NCI-H128 (cell line): ENCODE measurements around the gene COLEC12.

ENCODE experiments used
- DNase-seq: peaks from one replicate; lab custom pipeline; 2025; ENCODE audit not compliant: unreplicated experiment; lab: John Stamatoyannopoulos, UW

Gene COLEC12

DNA sequence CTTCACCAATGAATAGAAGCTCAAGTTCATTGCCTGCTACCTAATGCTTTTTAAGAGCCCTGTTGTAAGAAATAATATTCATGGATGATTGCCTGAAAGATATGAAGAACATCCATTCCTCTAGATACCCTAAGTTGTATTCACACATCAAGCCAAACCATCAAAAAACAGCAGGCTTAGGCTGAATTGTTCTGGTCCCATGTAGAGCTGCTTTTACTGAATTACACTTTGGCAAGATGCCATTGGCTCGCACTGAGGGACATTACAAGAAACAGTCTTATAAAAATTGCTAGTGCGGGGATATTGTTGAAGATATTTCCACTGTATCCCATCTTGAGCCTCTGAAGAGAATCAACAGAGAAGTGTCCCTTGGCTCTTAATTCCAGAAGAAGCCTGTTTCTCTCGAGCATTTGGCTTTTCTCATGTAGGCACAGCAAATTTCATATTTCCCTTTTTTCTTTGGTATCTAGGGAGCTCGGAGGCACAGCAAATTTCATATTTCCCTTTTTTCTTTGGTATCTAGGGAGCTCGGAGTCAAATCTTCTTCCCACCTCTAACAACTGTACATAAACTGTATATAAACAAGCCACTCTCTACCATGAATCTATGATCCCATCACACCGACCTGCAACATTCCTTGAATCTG is 107.5 kb downstream of the COLEC12 start:
- DNase-seq, result no peak

DNA sequence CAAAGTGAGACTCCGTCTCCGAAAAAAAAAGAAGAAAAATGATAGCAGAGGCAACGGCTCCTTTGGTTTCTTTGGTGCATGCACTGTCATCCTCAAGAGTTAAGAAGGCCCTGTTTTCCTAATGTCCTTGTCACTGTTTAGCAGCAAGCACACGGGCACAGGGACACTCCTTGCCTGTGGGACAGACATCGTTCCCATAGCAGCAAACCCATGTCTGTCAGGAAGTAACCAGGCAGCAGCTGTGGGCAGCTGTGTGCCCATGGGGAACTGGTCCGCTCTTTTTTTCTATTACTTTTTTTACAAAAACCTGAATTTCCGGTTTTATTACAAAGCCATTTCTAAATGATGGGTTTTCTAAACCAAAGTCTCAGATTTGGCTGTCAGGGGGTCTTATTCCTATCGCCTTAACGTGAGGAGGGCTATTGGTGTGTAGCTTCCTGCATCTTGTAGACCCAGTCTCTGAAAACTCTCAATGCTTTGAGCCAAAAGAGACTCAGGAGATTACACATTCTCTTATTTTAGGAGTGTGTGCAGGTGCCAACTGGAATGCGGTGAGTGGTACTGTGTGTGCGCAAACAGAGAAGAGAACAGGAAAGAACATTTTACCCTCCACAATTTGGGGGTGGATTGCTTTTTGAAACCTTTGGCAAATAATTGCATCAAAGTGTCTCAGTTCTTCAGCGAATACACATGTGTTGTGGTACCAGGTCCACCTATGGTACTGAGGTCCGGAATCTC is 109.6 kb downstream of the COLEC12 start:
- DNase-seq, result no peak

DNA sequence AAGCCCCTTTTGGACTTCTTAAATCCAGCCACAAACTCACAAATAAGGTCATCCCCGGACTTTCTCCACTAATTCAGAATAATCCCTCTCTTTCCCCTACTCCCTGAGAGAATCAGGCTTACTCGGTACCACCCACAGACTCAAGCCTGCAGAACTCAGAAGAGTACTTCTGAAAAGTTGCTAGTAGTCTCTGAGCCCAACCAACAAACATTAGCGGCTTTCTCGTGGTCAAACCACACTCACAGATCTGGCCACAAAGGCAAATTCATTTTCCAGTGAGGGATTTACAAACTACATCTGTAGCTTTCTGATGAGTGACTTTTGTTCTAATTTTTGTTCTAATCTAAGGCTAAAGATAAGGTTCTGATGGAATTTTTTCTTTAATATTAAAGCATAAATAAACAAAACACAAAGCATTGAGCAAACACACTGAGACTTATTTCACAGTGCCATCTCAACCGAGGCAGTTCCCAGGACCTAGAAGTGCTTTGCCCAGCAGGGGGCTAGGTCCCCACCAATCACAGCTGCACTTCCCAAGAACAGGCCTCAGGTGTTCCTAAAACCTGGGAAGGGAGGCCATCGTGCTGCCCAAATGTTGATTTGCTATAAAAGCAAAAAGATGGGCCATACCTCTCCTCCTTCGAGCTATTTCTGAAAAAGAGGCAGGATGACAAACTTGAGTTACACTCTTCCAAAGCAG is 110.7 kb downstream of the COLEC12 start:
- DNase-seq, result no peak

DNA sequence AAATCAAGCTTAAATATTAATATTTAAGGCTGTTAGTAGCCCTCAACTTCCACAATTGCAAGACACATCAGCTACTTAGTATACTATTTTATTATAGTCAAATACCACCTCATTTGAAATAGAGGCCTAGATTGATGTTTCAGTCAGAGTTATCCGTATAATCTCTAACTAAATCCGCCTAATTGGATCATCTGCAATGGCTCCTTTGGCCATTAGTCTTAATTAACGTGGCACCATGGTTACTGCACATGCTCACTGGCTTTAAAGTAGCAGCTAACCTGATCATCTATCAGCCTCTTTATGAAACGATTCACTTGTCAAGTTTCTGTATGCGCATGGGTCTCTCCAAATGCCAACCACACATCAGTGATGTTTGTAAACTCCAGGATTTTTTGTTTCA is 112.3 kb downstream of the COLEC12 start:
- no peak for DNase-seq

DNA sequence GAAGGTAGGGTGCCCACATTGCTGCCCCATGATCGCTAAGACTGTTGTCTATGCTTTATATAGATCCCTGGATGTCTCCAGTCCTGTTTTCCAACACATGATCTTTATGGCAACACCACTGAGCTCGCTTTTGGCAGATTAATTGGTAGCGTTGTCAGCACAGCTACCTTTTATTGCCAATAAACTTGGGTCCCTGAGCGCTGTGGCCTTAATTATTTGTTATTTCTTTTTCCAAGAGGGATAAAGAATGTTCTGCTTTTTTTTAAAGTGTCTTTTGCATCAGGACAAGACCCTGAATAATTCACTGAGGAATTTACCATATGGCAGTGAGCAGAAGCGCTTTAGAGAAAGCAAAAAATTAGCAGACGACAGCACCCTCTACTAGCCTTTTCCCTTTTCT is 113.5 kb downstream of the COLEC12 start:
- DNase-seq, result no peak

DNA sequence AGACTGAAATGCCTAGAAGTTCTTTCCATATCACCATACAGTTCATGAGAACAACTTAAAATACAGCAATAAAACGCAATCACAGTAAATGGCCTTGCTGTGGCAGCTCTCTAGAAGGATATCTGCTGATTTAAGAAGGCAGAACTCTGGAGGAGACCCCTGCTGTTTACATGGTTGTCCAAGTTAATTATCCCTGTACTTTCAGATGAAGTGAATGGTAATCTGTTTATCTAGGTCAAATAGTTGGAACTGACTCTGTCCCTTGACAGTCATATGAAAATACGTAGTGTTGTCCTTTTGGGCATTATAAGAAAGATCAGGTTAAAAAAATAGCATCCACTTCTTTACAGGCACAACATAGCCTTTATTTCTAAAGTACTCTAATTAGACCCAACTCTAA is 115.6 kb downstream of the COLEC12 start:
- DNase-seq, result no peak

DNA sequence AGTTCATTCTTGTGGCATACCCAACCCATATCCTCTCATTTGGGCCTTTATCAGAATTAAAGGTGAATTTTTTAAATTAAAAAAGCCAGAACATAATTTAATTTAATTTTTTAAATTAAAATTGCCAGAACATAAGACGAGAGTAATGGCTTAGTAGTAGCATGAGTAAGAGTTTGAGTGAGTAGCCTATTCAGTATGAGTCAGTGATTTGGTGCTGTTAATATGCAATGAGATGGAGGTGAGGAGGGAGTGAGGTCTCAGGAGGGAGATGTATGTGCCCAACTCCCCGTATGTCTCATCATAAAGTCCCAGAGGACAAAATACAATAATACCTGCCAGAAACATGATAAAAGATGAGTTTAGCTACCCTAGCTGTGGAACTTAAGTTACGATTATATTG is 117.4 kb downstream of the COLEC12 start:
- no peak for DNase-seq

DNA sequence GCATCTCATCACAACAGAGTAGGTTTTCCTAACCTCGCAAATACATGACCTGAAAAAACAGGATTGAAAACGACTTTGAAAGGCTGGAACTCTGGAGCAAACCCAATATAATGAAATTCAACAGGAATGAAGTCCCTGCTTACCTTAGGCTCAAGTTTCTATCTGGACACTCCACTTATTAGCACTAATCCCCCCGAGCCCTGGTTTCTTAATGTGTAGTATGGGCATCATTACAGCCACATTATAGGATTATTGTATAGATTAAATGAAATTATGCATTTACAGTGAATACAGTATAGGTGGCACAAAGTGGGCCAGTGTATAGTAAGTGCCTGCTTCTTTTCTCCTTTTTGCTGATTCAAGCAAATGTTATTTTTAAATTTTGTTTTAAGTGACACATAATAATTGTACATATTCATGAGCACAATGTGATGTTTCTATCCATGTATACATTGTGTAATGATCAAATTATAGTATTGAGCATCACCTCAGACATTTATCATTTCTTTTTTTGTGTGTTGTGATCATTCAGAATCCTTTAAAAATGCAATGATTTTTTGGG is 118.0 kb downstream of the COLEC12 start:
- no peak for DNase-seq

DNA sequence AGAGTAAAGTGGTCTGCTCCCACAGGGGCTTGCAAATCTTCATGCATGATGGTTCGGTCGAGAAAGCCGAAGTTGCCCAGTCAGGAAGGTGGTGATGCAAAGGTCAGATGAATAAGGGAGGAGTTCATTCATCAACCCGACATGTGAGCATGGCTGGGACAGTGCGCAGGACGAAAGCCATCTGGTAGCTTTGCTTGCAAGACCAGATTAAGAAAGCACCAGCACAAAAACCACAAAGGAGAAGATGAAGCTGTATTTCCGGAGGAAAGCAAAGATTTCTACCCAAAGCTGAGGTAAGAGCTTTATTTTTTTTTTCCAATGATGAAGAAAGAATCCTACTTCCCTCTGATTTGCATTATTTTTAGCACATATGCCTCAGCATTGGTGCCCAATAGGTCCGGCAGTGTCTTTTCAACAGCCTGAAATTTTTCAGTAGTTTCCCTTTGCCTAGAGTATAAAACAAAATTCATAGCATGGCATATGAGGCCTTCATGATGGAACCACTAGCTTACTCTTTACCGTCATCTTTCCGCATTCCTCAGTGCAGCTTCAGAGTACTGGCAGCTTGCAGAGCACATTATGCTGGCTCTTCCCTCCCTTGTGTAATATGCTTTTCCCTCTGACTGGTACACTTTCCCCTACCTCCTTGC is 120.7 kb downstream of the COLEC12 start:
- DNase-seq, result no peak

DNA sequence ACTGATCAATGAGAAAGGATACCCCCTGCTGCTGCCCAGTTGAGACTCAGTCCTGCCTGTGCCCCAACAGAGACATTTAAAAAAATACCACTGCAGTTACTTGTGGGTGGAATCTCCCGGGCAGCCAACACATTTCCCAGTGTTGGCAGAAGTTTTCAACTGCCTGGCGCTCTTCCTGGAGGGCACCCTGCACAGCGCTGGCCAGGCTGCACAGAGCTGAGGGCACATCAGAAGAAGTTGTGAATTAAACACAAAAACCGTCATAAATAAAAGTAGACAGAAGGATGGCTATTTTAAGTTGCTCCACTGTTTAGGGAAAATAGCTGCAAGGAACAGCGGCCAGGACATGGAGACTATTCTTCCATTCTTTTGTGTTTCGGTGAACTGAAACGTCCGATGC is 122.4 kb downstream of the COLEC12 start:
- DNase-seq, result no peak

DNA sequence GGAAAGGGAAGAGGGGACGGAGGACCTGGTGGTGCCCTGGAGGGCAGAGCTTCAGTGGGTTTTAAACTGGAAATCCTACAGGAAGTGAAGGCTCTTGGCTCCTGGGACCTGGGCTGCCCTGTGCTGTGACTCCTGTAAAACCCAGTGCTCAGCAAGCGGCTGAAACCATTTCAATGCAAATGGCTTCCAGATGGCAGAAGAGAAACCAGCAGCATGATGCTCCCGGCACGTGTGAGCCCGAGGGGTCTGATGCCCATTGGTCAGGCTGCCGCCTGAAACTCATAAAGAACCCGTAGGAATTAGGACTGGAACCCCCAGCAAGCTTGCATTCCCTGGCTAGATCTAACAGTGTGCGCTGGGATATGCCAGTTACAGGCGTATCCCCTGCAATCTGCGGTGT is 123.4 kb downstream of the COLEC12 start:
- no peak for DNase-seq

DNA sequence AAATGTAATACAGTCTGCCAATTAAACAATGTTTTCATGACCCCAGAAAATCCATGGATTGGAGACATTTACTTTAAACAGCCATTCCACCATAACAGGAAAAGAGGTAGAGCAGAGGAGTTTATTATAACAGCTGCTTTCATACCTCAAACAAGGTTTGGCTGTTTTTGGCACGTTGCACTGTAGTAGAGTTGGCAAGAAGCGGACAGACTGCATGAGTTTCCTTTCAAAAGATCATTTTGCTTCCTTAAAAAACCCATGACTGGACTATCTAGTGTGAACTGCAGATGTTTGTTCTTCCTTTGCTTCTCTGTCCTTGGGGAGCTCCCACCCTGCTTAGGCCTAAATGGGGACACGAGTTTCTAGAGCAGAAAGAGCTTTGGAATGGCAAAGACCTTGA is 124.2 kb downstream of the COLEC12 start:
- DNase-seq, result no peak

DNA sequence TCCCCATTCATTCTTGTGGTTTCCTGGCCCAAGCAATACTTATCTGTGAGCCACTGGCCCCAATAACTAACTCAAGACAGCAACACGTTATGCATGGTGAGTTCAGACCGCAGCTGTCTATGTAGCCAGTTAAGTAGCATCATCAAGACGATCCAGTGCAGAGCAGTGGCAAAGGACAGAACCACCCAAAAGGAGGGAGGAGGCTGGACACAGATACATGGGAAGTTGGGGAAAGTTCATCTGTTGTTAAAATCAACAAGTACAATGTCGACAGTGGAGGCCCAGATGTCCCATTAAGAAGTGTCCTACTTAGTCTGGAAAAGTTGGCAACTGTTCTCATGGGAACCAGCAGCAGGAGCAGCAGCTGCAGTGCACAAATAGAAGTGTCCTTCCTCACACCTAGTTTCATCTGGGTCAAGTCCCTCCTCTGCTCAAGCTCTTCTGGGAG is 125.8 kb downstream of the COLEC12 start:
- no peak for DNase-seq

DNA sequence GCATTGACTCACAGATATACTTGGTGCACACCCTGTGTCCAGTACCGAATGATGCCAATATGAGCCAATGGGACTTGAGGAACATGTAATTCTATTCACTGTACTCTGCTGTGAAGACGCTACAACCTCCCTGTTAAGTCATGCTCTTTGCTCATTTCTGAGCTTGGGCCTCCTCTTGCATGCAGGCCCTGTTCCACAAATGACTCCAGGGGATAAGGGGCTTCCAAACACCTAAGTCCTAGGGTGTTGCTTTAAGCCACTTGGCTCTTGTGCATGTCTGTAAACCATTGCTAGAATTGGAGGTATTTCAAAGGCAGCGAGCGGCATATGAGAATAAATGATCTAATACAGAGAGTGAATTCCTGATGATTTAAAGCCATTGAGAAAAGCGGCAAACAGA is 126.7 kb downstream of the COLEC12 start:
- DNase-seq, result no peak

DNA sequence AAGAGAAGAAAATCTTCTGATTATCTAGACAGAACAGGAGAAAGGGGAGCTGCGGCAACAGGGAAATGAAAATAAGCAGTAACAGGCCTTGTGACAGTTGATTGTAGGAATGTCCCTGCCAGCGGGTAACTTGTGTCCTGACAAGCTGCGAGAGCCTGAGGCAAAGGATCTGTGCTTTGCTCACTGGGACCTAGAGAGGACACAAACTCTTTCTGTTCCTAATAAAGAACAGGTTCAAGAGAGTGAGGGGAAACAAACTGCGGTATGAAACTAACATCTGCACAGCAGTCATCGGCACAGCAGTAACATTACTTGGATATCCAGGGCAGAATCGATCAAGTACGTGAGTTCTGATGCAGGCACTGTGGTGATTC is 128.9 kb downstream of the COLEC12 start:
- no peak for DNase-seq

DNA sequence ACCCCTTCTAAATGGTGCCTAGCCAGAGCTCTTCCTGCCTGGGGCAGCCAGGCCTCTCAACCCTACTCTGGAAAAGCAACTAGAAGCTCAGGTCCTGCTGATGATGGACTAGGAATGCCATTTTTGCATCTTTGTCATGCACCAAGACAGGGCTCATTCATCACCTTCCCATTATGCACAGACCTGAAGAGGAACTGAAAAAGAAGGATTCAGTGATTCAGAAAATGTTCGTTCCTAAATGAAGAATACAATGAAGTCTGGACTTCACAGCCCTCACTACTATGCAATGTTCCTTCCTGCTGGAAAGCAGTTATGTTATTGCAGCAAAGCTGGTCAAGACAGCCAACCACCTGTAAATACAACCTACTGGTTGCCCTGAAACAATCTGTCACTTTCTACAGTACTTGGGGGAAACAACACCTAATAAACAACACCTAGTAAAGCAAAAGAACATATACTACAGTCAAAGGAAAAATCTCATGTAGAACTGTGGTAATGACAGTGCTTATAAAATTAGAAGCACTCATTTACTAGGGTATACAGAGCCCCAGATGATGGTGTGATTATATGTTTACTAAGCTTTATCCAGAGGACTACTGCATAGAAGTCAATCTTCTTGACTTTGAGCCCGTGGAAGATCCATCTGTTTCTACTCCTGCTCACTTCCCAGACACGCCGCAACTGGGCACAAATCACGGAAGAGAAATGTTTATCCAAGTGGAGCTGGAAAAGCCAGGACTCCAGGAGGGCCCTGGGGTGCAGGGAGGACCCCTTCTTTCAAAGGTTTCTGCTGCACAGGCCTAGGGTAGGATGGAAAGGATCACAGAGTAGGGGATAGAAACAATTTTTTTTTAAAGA is 129.5 kb downstream of the COLEC12 start:
- no peak for DNase-seq

DNA sequence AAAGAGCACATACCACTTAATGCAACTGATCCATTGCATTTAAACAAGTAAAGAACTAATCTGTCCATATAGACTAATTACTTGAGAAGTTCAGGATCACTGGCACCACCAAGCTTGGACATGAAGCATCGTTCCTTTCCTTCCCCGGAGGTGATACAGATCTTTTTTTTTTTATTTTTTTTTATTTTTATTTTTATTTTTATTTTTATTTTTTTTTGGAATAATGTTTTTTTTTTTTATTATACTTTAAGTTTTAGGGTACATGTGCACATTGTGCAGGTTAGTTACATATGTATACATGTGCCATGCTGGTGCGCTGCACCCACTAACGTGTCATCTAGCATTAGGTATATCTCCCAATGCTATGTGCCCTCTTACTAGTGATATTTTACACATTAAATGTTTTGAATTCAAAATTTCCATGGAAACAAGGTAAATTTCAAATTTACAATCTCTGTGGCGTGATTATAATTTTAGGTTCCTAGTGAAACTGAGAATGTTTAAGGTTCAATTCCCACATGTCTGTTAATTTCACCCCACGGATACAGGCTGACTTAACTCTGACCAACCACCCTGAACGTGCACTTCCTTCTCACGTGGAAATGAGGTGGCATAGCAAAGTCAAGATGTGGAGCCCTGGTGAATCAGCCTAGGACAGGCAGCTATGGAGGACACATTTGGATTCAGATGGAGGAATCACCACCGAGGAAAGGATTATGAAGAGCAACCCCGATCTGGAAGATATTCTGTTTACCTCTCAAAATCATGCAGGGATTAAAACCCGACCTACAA is 131.1 kb downstream of the COLEC12 start:
- DNase-seq, result no peak

DNA sequence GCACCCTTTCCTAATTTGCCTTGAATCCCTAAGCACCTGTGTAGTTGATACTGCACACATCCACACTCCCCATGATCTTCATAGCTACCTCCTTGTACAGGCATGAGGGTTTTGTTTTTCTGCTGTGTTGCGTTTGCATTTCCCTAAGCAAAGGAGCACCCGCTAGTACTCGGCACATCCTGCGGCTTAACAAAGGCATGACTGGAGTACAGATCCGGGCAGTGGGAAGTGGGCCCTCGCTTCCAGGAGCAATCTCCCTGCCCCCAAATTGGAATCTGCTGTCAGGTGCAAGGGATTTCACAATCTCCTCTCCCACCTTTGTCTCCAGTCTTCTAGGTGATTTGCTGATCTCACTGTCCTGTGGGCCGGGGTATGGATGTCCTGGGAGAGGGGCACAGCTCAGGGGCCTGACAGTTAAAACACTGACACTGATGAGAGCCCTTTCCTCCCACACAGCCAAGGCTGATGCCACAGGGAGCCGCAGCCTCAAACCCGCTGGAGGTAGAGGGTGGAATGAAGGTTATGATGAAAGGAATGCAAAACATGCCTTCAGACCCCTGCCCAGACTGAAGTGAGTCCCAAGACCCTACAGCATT is 133.9 kb downstream of the COLEC12 start:
- no peak for DNase-seq

DNA sequence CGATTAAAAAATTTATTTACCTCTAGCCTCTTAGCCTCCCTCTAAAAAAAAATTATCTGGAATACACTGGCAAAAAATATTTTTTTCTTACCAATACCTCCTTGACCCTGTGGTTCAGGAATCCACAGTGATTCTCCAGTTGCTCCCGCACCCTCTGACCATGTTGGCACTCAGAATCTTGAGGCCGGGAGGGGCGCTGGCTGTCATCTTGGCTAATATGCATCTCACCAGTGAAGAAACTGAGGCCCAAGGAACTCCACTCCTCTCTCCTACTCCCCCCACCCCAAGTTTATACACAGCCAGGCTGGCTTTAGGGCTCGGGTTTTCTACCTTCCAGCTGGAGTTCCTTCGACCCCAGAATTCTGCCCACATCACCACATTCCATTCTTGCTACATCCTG is 134.8 kb downstream of the COLEC12 start:
- no peak for DNase-seq
